Activated CD4-positive, alpha-beta memory T cell treated with anti-CD3 and anti-CD28 coated beads, Interleukin-2, amount 10 ng/mL, durations not matched to agents 7 days and 5 days (primary cell): ENCODE measurements around the gene NADK2. TPM values are rescaled to one million over a fixed set of nuclear protein-coding genes. Genes with fewer than 3 reads are reported as not detected.
A peak's percentile ranks its signal among the peaks of the same experiment; 100 is the strongest.

Experiments used
- CTCF ChIA-PET: fragments of 350-600 bp; sonication (Branson Sonifier 250); formaldehyde crosslinking; loops from one replicate; lab custom pipeline; 2021; ENCODE audit warnings: antibody characterized with exemption, inconsistent platforms; lab: Charles Lee
- POLR2A ChIA-PET: fragments of 350-600 bp; sonication (Branson Sonifier 250); formaldehyde crosslinking; loops from one replicate; lab custom pipeline; 2021; ENCODE audit warnings: antibody characterized with exemption; lab: Charles Lee
- DNase-seq: peaks from one replicate; pipeline ENCODE4 v3.0.0-alpha.2; 2020
- H3K27ac Mint-ChIP-seq: one replicate; pipeline ENCODE4 v1.8.0; 2021; ENCODE audit warnings: mild to moderate bottlenecking, mixed read lengths
- H3K27me3 Mint-ChIP-seq: one replicate; pipeline ENCODE4 v1.8.0; 2021; ENCODE audit warnings: mixed read lengths
- H3K36me3 Mint-ChIP-seq: one replicate; pipeline ENCODE4 v1.8.0; 2021; ENCODE audit warnings: low read depth, mixed read lengths
- H3K4me1 Mint-ChIP-seq: one replicate; pipeline ENCODE4 v1.8.0; 2021; ENCODE audit warnings: mixed read lengths
- H3K4me3 Mint-ChIP-seq: one replicate; pipeline ENCODE4 v1.8.0; 2021; ENCODE audit warnings: mild to moderate bottlenecking, mixed read lengths
- H3K9me3 Mint-ChIP-seq: one replicate; pipeline ENCODE4 v1.8.0; 2021; ENCODE audit warnings: mixed read lengths
- total RNA-seq, 2 experiments: library from RNA; stranded (reverse); gene quantifications; one replicate each; pipeline ENCODE4 v1.2.3, GENCODE V29; 2021

Gene NADK2
- total RNA-seq, 2 experiments from 2014 or later: 15.8 to 16.2 TPM

DNA sequence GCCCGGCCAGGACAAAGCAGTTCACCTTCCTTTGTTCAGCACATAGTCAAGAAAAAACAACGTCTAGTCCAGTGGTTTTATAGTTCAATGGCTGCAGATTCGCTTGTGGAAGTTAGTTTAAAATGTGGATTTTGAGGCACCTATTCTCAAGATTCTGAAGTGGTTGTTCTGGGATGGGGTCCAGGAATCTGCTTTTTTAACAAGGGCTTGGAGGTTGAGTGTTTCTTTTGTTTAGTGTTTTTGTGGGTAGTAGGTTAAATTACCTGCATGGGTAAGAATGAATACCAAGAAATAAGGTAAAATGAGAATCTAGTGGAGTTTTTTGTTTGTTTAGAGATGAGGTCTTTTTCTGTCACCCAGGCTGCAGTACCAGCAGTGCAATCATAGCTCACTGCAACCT is 28.4 kb upstream of the NADK2 start:
- Mint-ChIP-seq H3K4me3 (no peak overlapping the region), H3K4me1 (no peaks in the 10 kb centered on the region), H3K36me3 (no peaks in the 10 kb centered on the region), H3K27ac (no peak overlapping the region), H3K9me3 (no peaks in the 10 kb centered on the region), H3K27me3 (peaks cover 20% of the 10 kb centered on the region)
- ChIA-PET POLR2A (no interaction called here), CTCF (no interaction called here)
- DNase-seq: no peak

DNA sequence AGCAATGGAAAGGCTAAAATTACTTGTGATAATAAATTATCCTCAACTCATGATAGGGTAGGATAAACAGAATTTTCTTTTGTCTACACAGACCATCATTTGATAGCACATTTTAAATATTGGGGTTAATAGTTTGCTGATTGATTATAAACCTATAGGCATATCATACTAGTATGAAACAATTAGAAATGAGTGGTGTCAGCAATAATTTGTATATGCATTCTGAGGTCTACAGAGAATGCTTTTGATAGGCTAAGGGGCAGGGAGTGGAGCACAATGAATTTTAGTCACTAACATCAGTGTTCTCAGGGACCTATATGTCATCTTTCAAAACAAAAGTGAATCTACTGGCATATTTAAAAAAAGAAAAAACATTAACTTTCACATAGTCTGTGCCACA is 27.8 kb upstream of the NADK2 start:
- no peaks in the 10 kb centered on the region for H3K36me3 Mint-ChIP-seq
- H3K4me1 Mint-ChIP-seq: no peaks in the 10 kb centered on the region
- H3K27ac Mint-ChIP-seq: no peak overlapping the region
- POLR2A ChIA-PET: no interaction called here
- CTCF ChIA-PET: interaction anchor here (1.2 kb wide), 1 partner anchor 190 kb away, joined by 5 read pairs; no protein-coding TSS in a partner anchor
- H3K4me3 Mint-ChIP-seq: no peak overlapping the region
- no peaks in the 10 kb centered on the region for H3K9me3 Mint-ChIP-seq
- peaks cover 19% of the 10 kb centered on the region for H3K27me3 Mint-ChIP-seq
- DNase-seq: no peak

DNA sequence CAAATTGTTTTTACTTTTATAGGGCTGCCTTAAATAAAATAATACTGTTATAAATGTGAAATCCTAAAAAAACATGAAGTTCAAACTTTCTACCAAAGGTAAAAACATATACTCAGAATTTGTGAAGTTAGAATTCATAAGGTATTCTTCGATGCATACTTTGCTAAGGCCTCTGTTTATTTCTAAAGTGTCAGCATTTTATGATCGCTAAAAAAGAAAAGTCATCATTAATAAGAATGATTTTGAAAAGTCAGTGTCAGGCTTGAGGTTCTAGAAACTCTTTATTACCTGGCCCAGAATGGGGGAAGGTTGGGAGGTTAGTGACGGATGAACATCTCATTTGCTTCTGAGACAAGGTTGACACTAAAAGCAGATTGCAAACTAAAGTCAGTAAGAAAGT is 26.2 kb upstream of the NADK2 start:
- Mint-ChIP-seq H3K36me3 (no peaks in the 10 kb centered on the region), H3K27ac (no peak overlapping the region), H3K4me1 (no peaks in the 10 kb centered on the region), H3K9me3 (no peaks in the 10 kb centered on the region), H3K27me3 (peaks cover 17% of the 10 kb centered on the region), H3K4me3 (no peak overlapping the region)
- ChIA-PET CTCF (no interaction called here), POLR2A (no interaction called here)
- no peak for DNase-seq

GRCh38 chr5:36264202-36264760 is 22.6 kb upstream of the NADK2 start:
- Mint-ChIP-seq H3K4me1 (no peaks in the 10 kb centered on the region), H3K27me3 (peaks cover 18% of the 10 kb centered on the region), H3K9me3 (no peaks in the 10 kb centered on the region), H3K27ac (no peak overlapping the region), H3K36me3 (no peaks in the 10 kb centered on the region), H3K4me3 (no peak overlapping the region)
- ChIA-PET CTCF (interaction anchor here (1.2 to 2.2 kb wide), 6 partner anchors 11 to 426 kb away, joined by 3 to 6 read pairs (median 4); partner anchors contain the start of gene NADK2), POLR2A (no interaction called here)
- DNase-seq: no peak

- Mint-ChIP-seq H3K36me3 (no peaks in the 10 kb centered on the region), H3K4me3 (no peak overlapping the region), H3K27ac (no peak overlapping the region), H3K4me1 (no peaks in the 10 kb centered on the region), H3K9me3 (no peaks in the 10 kb centered on the region), H3K27me3 (peaks cover 23% of the 10 kb centered on the region)
- ChIA-PET CTCF (no interaction called here), POLR2A (no interaction called here)
- no peak for DNase-seq
Measured at GRCh38 chr5:36261186-36261585, 19.5 kb upstream of the NADK2 start.

DNA sequence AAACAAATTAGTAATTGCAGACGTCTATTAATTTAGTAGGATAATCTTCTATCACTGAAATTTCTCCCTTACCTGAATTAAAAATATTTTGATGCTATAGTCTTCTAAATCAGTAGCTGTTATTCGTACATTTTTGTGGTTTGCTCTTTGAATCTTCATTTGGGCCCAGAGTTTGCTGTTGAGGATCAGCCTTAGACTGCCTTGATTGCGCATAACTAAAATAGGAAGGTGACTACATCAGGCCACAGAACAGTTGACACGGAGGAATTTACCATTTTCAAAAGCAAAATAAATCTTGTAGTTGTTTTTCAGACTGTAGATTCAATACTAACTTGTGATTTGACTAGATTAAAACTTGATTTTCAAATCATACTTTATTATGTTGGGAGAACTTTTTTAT is 11.8 kb upstream of the NADK2 start:
- Mint-ChIP-seq H3K4me3 (no peak overlapping the region), H3K9me3 (no peaks in the 10 kb centered on the region), H3K27ac (no peak overlapping the region), H3K36me3 (no peaks in the 10 kb centered on the region), H3K27me3 (peaks cover 32% of the 10 kb centered on the region), H3K4me1 (no peaks in the 10 kb centered on the region)
- POLR2A ChIA-PET: interaction anchor here (3.0 kb wide), 1 partner anchor 12 kb away, joined by 14 read pairs; the partner anchor contains the start of gene NADK2
- CTCF ChIA-PET: no interaction called here
- DNase-seq: no peak

- no peaks in the 10 kb centered on the region for H3K9me3 Mint-ChIP-seq
- H3K4me3 Mint-ChIP-seq: no peak overlapping the region
- DNase-seq: no peak
- ChIA-PET CTCF (no interaction called here), POLR2A (interaction anchor here (3.0 kb wide), 1 partner anchor 11 kb away, joined by 14 read pairs; the partner anchor contains the start of gene NADK2)
- peaks cover 33% of the 10 kb centered on the region for H3K27me3 Mint-ChIP-seq
- H3K36me3 Mint-ChIP-seq: no peaks in the 10 kb centered on the region
- no peak overlapping the region for H3K27ac Mint-ChIP-seq
- H3K4me1 Mint-ChIP-seq: no peaks in the 10 kb centered on the region
Measured at GRCh38 chr5:36252722-36253365, 11.1 kb upstream of the NADK2 start.

GRCh38 chr5:36251218-36251617 is 9.5 kb upstream of the NADK2 start:
- CTCF ChIA-PET: interaction anchor here (0.6 to 2.5 kb wide), 4 partner anchors 8 to 1160 kb away, joined by 3 to 11 read pairs (median 4); partner anchors contain the start of gene NADK2
- POLR2A ChIA-PET: interaction anchor here (3.0 kb wide), 1 partner anchor 9 kb away, joined by 14 read pairs; the partner anchor contains the start of gene NADK2
- no peak for DNase-seq

GRCh38 chr5:36250427-36250826 is 8.7 kb upstream of the NADK2 start:
- no peaks in the 10 kb centered on the region for H3K36me3 Mint-ChIP-seq
- H3K27me3 Mint-ChIP-seq: peaks cover 21% of the 10 kb centered on the region
- CTCF ChIA-PET: interaction anchor here (0.7 to 2.5 kb wide), 3 partner anchors 8 to 1577 kb away, joined by 3 to 11 read pairs (median 4); partner anchors contain the start of gene NADK2
- H3K4me1 Mint-ChIP-seq: no peaks in the 10 kb centered on the region
- POLR2A ChIA-PET: interaction anchor here (3.0 kb wide), 1 partner anchor 8 kb away, joined by 14 read pairs; the partner anchor contains the start of gene NADK2
- H3K27ac Mint-ChIP-seq: no peak overlapping the region
- H3K9me3 Mint-ChIP-seq: no peaks in the 10 kb centered on the region
- no peak overlapping the region for H3K4me3 Mint-ChIP-seq
- no peak for DNase-seq

More at GRCh38 chr5:36251218-36251617, 9.5 kb upstream of the NADK2 start:
- Mint-ChIP-seq H3K27ac (no peak overlapping the region), H3K4me1 (no peaks in the 10 kb centered on the region), H3K9me3 (no peaks in the 10 kb centered on the region), H3K4me3 (no peak overlapping the region), H3K27me3 (peaks cover 26% of the 10 kb centered on the region), H3K36me3 (no peaks in the 10 kb centered on the region)

DNA sequence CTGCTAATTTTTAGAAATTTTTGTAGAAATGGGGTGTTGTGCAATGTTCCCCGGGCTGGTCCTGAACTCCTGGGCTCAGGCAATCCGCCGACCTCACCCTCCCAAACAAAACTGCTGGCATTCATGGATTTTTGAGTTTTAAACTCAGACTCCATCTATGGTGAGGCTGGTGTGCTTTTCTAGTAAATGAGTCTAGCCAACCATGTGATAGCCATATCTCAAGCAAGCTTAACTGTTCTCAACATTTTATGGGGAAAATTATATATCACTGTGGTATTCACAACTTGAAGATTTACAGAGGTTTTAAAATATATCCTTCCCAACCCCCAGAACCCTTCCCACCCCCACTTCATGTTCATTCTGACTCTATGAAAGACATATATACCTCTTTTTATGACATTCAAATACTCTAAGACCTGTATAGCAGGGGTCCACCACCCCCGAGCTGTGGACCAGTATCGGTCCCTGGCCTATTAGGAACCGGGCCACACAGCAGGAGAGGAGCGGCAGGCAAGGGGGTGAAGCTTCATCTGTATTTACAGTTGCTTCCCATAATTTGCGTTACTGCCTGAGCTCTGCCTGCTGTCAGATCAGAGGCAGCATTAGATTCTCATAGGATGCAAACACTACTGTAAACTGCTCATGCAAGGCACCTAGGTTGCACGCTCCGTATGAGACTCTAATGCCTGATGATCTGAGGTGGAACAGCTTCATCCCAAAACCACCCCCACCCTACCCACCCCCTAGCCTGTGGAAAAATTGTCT is 4.5 kb upstream of the NADK2 start:
- Mint-ChIP-seq H3K4me1 (peaks cover 19% of the 10 kb centered on the region), H3K36me3 (no peaks in the 10 kb centered on the region)

GRCh38 chr5:36244076-36244475 is 2.4 kb upstream of the NADK2 start:
- no peak for DNase-seq
- Mint-ChIP-seq H3K36me3 (no peaks in the 10 kb centered on the region), H3K4me1 (peaks cover 34% of the 10 kb centered on the region), H3K4me3 (no peak overlapping the region), H3K27me3 (peaks cover 4% of the 10 kb centered on the region), H3K9me3 (no peaks in the 10 kb centered on the region), H3K27ac (no peak overlapping the region)
- ChIA-PET POLR2A (interaction anchor here (1.2 to 5.8 kb wide), 2 partner anchors 12 to 92 kb away, joined by 3 to 80 read pairs; partner anchors contain the start of genes LMBRD2 and SKP2), CTCF (interaction anchor here (1.1 to 1.2 kb wide), 2 partner anchors 166 to 167 kb away, joined by 3 to 4 read pairs; no protein-coding TSS in a partner anchor)

More for the DNA sequence above, 4.5 kb upstream of the NADK2 start:
- no peak for DNase-seq
- Mint-ChIP-seq H3K27me3 (peaks cover 10% of the 10 kb centered on the region), H3K9me3 (no peaks in the 10 kb centered on the region), H3K4me3 (no peak overlapping the region), H3K27ac (no peak overlapping the region)
- ChIA-PET POLR2A (no interaction called here), CTCF (no interaction called here)

DNA sequence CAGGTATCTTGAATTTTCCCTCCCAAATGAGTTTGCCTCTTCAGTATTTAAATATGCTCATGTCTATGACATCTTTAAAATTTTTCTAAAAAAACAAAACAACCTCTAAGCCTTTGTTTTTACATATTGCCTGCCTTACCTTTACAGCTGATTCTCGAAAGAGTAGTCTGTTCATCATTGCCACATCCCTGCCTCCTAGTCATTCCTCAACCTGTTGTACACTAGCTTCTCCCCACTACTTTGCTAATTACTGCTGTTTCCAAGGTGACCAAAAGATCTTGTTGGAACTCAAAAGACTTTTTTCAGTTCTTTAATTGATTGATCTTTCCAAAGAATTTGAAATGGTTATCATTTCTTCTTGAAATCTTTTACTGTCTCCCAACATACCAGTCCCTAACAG is 1.9 kb upstream of the NADK2 start:
- Mint-ChIP-seq H3K36me3 (no peaks in the 10 kb centered on the region), H3K27me3 (peaks cover 4% of the 10 kb centered on the region), H3K4me1 (peaks cover 37% of the 10 kb centered on the region), H3K4me3 (peak overlapping the region; percentile 43), H3K27ac (peak overlapping the region; percentile 24), H3K9me3 (no peaks in the 10 kb centered on the region)
- ChIA-PET CTCF (interaction anchor here (1.1 to 1.2 kb wide), 4 partner anchors 22 to 167 kb away, joined by 3 to 4 read pairs (median 3); no protein-coding TSS in a partner anchor), POLR2A (interaction anchor here (1.2 to 5.8 kb wide), 3 partner anchors 12 to 92 kb away, joined by 3 to 80 read pairs (median 5); partner anchors contain the start of genes LMBRD2 and SKP2)
- DNase-seq: no peak
